ENCODE measurements around the gene GCA. TPM values are rescaled to one million over a fixed set of nuclear protein-coding genes. Genes with fewer than 3 reads are reported as not detected.

GCA gene
- total and polyA plus RNA-seq, 2 of the 13 experiments (the other 11 are each of a cell fraction or from before 2014, with no cell fraction given) = 42.0 to 48.3 TPM

DNA sequence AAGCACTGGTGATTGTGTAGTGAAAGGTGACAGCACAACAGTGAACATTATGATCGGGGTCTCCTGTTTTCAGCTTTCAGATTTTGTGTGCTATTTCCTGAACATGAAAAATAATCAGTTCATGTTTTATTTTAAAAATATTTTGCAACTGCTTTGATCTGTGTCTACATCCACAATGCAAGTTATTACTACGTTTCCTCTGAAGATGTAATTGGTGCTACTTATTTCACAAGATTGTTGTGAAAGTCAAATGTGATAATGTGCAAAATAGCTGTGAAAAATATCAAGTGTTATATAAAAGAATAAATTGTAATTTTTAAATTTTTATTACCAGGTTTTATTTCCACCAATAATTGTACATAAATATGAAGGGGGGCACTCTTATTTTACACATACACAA lies 6.1 kb upstream of the GCA start (continued):
- TF ChIP-seq ZSCAN12 (CRISPR knock-in tag; IDR thresholded peaks at IDR 0.05) (no peak), PAX8 (CRISPR knock-in tag; IDR thresholded peaks at IDR 0.05; ENCODE audit: borderline replicate concordance) (no peak), SCMH1 (CRISPR knock-in tag; IDR thresholded peaks at IDR 0.05; ENCODE audit: borderline replicate concordance) (no peak), FLYWCH1 (CRISPR knock-in tag; IDR thresholded peaks at IDR 0.05) (no peak)
- TF ChIP-seq, protein P1, sequence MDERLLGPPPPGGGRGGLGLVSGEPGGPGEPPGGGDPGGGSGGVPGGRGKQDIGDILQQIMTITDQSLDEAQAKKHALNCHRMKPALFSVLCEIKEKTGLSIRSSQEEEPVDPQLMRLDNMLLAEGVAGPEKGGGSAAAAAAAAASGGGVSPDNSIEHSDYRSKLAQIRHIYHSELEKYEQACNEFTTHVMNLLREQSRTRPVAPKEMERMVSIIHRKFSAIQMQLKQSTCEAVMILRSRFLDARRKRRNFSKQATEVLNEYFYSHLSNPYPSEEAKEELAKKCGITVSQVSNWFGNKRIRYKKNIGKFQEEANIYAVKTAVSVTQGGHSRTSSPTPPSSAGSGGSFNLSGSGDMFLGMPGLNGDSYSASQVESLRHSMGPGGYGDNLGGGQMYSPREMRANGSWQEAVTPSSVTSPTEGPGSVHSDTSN (CRISPR knock-in tag; IDR thresholded peaks at IDR 0.05) = no peak
- TF ChIP-seq, protein P2, sequence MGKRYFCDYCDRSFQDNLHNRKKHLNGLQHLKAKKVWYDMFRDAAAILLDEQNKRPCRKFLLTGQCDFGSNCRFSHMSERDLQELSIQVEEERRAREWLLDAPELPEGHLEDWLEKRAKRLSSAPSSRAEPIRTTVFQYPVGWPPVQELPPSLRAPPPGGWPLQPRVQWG (CRISPR knock-in tag; IDR thresholded peaks at IDR 0.05; ENCODE audit: borderline replicate concordance, low read depth) = no peak

DNA sequence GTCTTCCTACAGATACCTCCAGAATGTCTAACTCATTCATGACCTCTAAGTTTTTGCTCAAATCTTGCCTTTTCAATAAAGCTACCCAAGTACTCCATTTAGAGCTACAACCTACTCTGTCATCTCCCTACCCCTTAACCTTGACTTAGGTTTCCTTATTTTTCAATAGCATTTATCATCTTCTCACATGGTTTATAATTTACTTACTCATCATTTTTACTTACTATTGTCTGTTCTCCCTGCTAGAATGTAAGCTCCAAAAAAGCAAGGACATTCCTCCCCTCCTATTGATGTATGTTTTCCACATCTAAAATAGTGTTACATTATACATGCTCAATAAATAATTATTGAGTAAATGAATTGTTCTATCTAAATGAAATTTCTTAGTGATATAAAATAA lies 3.1 kb upstream of the GCA start:
- Histone ChIP-seq H3K36me3 (replicated peaks in 1 of 2; ENCODE audit: control insufficient read depth in 1 of 2, insufficient read depth in 2 of 2, low read length in 2 of 2) (no peaks in the 10 kb centered on the region), H3K9me3 (ENCODE audit: low read length) (no peaks in the 10 kb centered on the region), H3K9ac (ENCODE audit: insufficient read depth, low read depth, low read length) (no peak overlapping the region), H3K79me2 (ENCODE audit: insufficient read depth, low read length) (peaks cover 11% of the 10 kb centered on the region), H3K27ac (ENCODE audit: extremely low read length, insufficient read depth, low read length) (no peak overlapping the region), H3K27me3 (ENCODE audit: control insufficient read depth in 1 of 2, insufficient read depth in 2 of 2, low read length in 2 of 2) (no peaks in the 10 kb centered on the region; a peak in 1 of 5 replicates), H2AFZ (ENCODE audit: low read length) (peak overlapping the region; percentile 16), H3K4me1 (ENCODE audit: insufficient read depth, low read length) (peaks cover 22% of the 10 kb centered on the region), H4K20me1 (ENCODE audit: insufficient read depth, low read length) (no peaks in the 10 kb centered on the region), H3K4me2 (ENCODE audit: low read depth, low read length) (no peak overlapping the region), H3K4me3 (replicated peaks in 1 of 3; ENCODE audit: insufficient read depth in 1 of 3, low read depth in 2 of 3, low read length in 3 of 3) (no peak overlapping the region)
- FAIRE-seq = no peak
- no peak for ATAC-seq
- in situ Hi-C loops (cut with HindIII; ENCODE audit: extremely low pct_ligation_motif_present, low pct_unique_long_range_greater_than_20kb) = no loop called here
- ChIA-PET POLR2A (no interaction called here), CTCF (ENCODE audit: low intra/inter-chr PET ratio, low total read pairs) (no interaction called here)
- DNase-seq (ENCODE audit: low spot score) = no peak
- BruUV-seq (replicated peaks) = no TSS peak
- intact Hi-C loops (cut with micrococcal nuclease; ENCODE audit: unreplicated experiment) = loop anchor here (5.0 kb wide), 1 partner anchor 241 kb away; no protein-coding TSS in a partner anchor
- TF ChIP-seq NKX3-1 (CRISPR knock-in tag; IDR thresholded peaks at IDR 0.05) (no peak), FOXA1 (IDR thresholded peaks at IDR 0.05) (no peak), FOXA1 (CRISPR knock-in tag; IDR thresholded peaks at IDR 0.05) (no peak), ZNF282 (IDR thresholded peaks at IDR 0.05; ENCODE audit: partially characterized antibody) (no peak), ZNF468 (CRISPR knock-in tag; IDR thresholded peaks at IDR 0.05) (no peak)
- TF ChIP-seq, protein P3, sequence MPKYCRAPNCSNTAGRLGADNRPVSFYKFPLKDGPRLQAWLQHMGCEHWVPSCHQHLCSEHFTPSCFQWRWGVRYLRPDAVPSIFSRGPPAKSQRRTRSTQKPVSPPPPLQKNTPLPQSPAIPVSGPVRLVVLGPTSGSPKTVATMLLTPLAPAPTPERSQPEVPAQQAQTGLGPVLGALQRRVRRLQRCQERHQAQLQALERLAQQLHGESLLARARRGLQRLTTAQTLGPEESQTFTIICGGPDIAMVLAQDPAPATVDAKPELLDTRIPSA (CRISPR knock-in tag; IDR thresholded peaks at IDR 0.05; ENCODE audit: borderline replicate concordance) = no peak
- TF ChIP-seq, protein P4, sequence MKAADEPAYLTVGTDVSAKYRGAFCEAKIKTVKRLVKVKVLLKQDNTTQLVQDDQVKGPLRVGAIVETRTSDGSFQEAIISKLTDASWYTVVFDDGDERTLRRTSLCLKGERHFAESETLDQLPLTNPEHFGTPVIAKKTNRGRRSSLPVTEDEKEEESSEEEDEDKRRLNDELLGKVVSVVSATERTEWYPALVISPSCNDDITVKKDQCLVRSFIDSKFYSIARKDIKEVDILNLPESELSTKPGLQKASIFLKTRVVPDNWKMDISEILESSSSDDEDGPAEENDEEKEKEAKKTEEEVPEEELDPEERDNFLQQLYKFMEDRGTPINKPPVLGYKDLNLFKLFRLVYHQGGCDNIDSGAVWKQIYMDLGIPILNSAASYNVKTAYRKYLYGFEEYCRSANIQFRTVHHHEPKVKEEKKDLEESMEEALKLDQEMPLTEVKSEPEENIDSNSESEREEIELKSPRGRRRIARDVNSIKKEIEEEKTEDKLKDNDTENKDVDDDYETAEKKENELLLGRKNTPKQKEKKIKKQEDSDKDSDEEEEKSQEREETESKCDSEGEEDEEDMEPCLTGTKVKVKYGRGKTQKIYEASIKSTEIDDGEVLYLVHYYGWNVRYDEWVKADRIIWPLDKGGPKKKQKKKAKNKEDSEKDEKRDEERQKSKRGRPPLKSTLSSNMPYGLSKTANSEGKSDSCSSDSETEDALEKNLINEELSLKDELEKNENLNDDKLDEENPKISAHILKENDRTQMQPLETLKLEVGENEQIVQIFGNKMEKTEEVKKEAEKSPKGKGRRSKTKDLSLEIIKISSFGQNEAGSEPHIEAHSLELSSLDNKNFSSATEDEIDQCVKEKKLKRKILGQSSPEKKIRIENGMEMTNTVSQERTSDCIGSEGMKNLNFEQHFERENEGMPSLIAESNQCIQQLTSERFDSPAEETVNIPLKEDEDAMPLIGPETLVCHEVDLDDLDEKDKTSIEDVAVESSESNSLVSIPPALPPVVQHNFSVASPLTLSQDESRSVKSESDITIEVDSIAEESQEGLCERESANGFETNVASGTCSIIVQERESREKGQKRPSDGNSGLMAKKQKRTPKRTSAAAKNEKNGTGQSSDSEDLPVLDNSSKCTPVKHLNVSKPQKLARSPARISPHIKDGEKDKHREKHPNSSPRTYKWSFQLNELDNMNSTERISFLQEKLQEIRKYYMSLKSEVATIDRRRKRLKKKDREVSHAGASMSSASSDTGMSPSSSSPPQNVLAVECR (CRISPR knock-in tag; IDR thresholded peaks at IDR 0.05; ENCODE audit: borderline replicate concordance) = no peak
